Suprapubic skin (tissue), 3 donors: ENCODE data around the gene PDE4B.

Experiments used
- EP300 ChIP-seq: sonication (generic); formaldehyde crosslinking; IDR thresholded peaks from one replicate; pipeline ENCODE4 v1.6.1; 2017; ENCODE audit warnings: antibody characterized with exemption
- POLR2A ChIP-seq, 2 donors: fragments of 450-650 bp; IDR thresholded peaks; one replicate each; pipeline ENCODE4 v1.6.1; 2017; ENCODE audit warnings: antibody characterized with exemption in 2 of 2, mild to moderate bottlenecking in 2 of 2, moderate library complexity in 2 of 2
- TF ChIP-seq, protein P1 (sequence below), 2 donors: fragments of 200-600 bp in 1 of 2; fragments of 450-650 bp in 1 of 2; sonication (generic) in 1 of 2; IDR thresholded peaks; one replicate each; pipeline ENCODE4 v1.5.1; 2016 to 2019; ENCODE audit warnings: antibody characterized with exemption in 2 of 2, mild to moderate bottlenecking in 1 of 2, moderate library complexity in 1 of 2

DNA sequence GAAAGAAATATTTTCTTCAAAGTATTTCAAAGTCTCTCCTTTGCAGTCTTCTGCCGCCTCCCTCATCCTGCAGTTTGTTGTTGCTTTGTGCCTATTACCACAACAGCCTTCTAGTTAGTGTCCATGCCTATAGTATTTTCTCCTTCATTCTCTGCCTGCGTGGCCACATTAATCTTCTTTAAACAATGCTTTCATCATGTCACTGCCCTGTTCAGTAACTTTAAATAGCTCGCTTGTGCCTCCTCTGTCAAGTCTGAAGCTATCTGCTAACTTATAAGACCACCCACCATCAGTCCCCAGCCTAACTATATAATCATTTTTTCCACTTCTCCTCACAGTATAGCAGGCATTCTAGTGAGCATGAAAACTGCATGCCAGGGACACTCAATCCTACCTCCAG, 290.3 kb downstream of the PDE4B start:
- TF ChIP-seq EP300 (no peak), POLR2A (IDR thresholded peaks at IDR 0.05) (no peak)
- TF ChIP-seq, protein P1, sequence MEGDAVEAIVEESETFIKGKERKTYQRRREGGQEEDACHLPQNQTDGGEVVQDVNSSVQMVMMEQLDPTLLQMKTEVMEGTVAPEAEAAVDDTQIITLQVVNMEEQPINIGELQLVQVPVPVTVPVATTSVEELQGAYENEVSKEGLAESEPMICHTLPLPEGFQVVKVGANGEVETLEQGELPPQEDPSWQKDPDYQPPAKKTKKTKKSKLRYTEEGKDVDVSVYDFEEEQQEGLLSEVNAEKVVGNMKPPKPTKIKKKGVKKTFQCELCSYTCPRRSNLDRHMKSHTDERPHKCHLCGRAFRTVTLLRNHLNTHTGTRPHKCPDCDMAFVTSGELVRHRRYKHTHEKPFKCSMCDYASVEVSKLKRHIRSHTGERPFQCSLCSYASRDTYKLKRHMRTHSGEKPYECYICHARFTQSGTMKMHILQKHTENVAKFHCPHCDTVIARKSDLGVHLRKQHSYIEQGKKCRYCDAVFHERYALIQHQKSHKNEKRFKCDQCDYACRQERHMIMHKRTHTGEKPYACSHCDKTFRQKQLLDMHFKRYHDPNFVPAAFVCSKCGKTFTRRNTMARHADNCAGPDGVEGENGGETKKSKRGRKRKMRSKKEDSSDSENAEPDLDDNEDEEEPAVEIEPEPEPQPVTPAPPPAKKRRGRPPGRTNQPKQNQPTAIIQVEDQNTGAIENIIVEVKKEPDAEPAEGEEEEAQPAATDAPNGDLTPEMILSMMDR (IDR thresholded peaks at IDR 0.05), result no peak
